Adrenal gland (tissue), 12 donors: ENCODE measurements around the gene C1QBP. TPM values are rescaled to one million over a fixed set of nuclear protein-coding genes. Genes with fewer than 3 reads are reported as not detected.

ENCODE experiments used
- DNase-seq, 7 donors: peaks; one replicate each; pipeline ENCODE4 v3.0.0-alpha.2; 2019 to 2020
- H3K27ac ChIP-seq, 5 donors: fragments of 200-600 bp; sonication (generic) in 4 of 5; 1 replicate in 3 of 5; 2 replicates in 2 of 5; pipeline versions ENCODE4 v1.5.1 to v1.8.0; 2016 to 2020; ENCODE audit warnings: mild to moderate bottlenecking in 1 of 5
- H3K27me3 ChIP-seq: fragments of 200-600 bp; 2 replicates; pipeline ENCODE4 v1.8.0; 2021
- H3K36me3 ChIP-seq, 2 donors: fragments of 200-600 bp; replicated peaks in 1 of 2; 1 replicate in 1 of 2; 2 replicates in 1 of 2; pipeline versions ENCODE4 v1.5.1 to v1.8.0; 2018 to 2022
- H3K4me1 ChIP-seq, 2 donors: fragments of 200-600 bp; replicated peaks in 1 of 2; 1 replicate in 1 of 2; 2 replicates in 1 of 2; pipeline versions ENCODE4 v1.5.1 to v1.8.0; 2018 to 2021
- H3K4me3 ChIP-seq, 4 donors: fragments of 200-600 bp; sonication (generic) in 3 of 4; one replicate each; pipeline ENCODE4 v1.5.1; 2016 to 2018
- H3K9me3 ChIP-seq, 3 donors: fragments of 200-600 bp; sonication (generic) in 1 of 3; replicated peaks in 1 of 3; 1 replicate in 2 of 3; 2 replicates in 1 of 3; pipeline versions ENCODE4 v1.5.1 to v1.8.0; 2016 to 2021
- CTCF ChIP-seq, 6 experiments: fragments of 450-650 bp in 4 of 6; fragments of 200-600 bp in 2 of 6; sonication (generic) in 1 of 6; IDR thresholded peaks; 1 replicate in 5 of 6; 2 replicates in 1 of 6; pipeline versions ENCODE4 v1.5.1 to v1.8.0; 2016 to 2021; ENCODE audit warnings: antibody characterized with exemption in 6 of 6, mild to moderate bottlenecking in 2 of 6, moderate library complexity in 1 of 6
- POLR2A ChIP-seq, 2 donors: fragments of 450-650 bp; IDR thresholded peaks; one replicate each; pipeline ENCODE4 v1.6.1; 2017; ENCODE audit warnings: antibody characterized with exemption in 2 of 2, mild to moderate bottlenecking in 2 of 2, moderate library complexity in 1 of 2
- WGBS, 4 donors: extraction: QIAGEN DNeasy Blood & Tissue Kit in 2 of 4; methylation state at CpG; one replicate each; pipeline versions ENCODE4 v1.1.5 to v1.1.7; 2013 to 2017; 5-methylcytosine and 5-hydroxymethylcytosine counted together
- intact Hi-C, 2 donors: fragments of 100-400 bp; cut with DNase I; formaldehyde crosslinking; loops; one replicate each; pipeline versions ENCODE4 v1.14.1 to v1.15.0; 2022 to 2023
- polyA plus RNA-seq, 3 donors: library from polyadenylated mRNA; stranded (reverse); fragments of 200-250 nt in 2 of 3; fragments of 350-450 nt in 1 of 3; fragmentation: Illumina TruSeq in 1 of 3; extraction: RNeasy Lipid Tissue Mini Kit (QIAGEN cat#74804) in 1 of 3; gene quantifications; one replicate each; pipeline ENCODE4 v1.2.3, GENCODE V29; 2013 to 2014
- total RNA-seq, 9 donors: library from RNA; depleted of rRNA in 4 of 9; stranded (reverse); fragments of >200 nt in 4 of 9; fragments of 120-200 nt in 1 of 9; fragmentation: NEBNext Ultra II Directional in 1 of 9; extraction: Animal tissue kit (Norgen Biotek cat#: 25700) in 1 of 9; gene quantifications; one replicate each; pipeline versions ENCODE4 v1.1.0 to v1.2.4, GENCODE V29; 2013 to 2023
- donor health status: healthy with polysubstance abuse.
- donor health status: Bipolar disorder and iron deficiency.
- donor health status: DM: yes; HTN: yes; CAD: no.
- donor health status: DM: no; HTN: no; CAD: no.
- donor health status: DM: no; HTN: no; CAD: no.
- donor health status: DM: yes; HTN: yes; CAD: no.

C1QBP gene
- total and polyA plus RNA-seq, 12 donors = 53.5 to 420 (median 172) TPM

GRCh38 chr17:5429191-5429887 lies 9.6 kb downstream of the C1QBP start:
- Histone ChIP-seq H3K27me3 (no peaks in the 10 kb centered on the region), H3K4me3 (no peak overlapping the region), H3K27ac (no peak overlapping the region), H3K36me3 (peaks cover 0 to 99% of the 10 kb centered on the region in 2 donors), H3K9me3 (no peaks in the 10 kb centered on the region), H3K4me1 (no peaks in the 10 kb centered on the region)
- DNase-seq = no peak
- TF ChIP-seq POLR2A (IDR thresholded peaks at IDR 0.05) = no peak
- TF ChIP-seq CTCF (IDR thresholded peaks at IDR 0.05) = no peak
- intact Hi-C loops = no loop called here
- WGBS, 4 donors = 76 to 85% (median 79%) methylated on average over 3 of the region's 3 CpGs

- 72 to 86% (median 75%) methylated on average over 3 of the region's 3 CpGs for WGBS, 4 donors
- peaks cover 4 to 7% of the 10 kb centered on the region in 2 donors for H3K4me1 ChIP-seq
- H3K9me3 ChIP-seq = no peaks in the 10 kb centered on the region
- H3K4me3 ChIP-seq = no peak overlapping the region
- intact Hi-C loops = no loop called here
- TF ChIP-seq CTCF (IDR thresholded peaks at IDR 0.05) (no peak), POLR2A (IDR thresholded peaks at IDR 0.05) (no peak)
- H3K36me3 ChIP-seq = peaks cover 0 to 95% of the 10 kb centered on the region in 2 donors
- DNase-seq = no peak
- H3K27me3 ChIP-seq = no peaks in the 10 kb centered on the region
- H3K27ac ChIP-seq = no peak overlapping the region
Measured at GRCh38 chr17:5425826-5426225, 13.1 kb downstream of the C1QBP start.

DNA sequence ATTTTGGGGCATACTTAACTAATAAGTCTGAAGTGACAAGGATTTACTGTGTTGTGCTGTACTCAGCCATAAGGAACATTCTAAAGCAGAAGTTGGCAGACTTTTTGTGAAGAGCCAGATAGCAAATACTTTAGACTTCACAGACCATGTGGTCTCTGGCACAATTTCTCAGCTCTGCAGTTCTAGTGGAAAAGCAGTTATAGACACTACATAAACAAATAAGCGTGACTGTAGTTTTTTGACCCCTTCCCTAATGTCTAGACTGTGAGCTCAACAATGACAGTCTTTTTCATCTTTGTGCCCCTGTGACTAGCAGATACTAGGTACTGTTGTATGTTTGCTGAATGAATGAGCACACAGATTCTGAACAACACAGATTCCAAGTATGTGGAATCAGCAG lies 14.0 kb downstream of the C1QBP start:
- Histone ChIP-seq H3K9me3 (no peaks in the 10 kb centered on the region), H3K4me1 (peaks cover 7 to 10% of the 10 kb centered on the region in 2 donors), H3K27ac (no peak overlapping the region), H3K4me3 (no peak overlapping the region), H3K27me3 (no peaks in the 10 kb centered on the region), H3K36me3 (peaks cover 0 to 87% of the 10 kb centered on the region in 2 donors)
- no peak for DNase-seq
- TF ChIP-seq CTCF (IDR thresholded peaks at IDR 0.05) (no peak), POLR2A (IDR thresholded peaks at IDR 0.05) (no peak)
- 86 to 91% (median 88%) methylated on average over 1 of the region's 1 CpG for WGBS, 4 donors
- intact Hi-C loops = no loop called here

DNA sequence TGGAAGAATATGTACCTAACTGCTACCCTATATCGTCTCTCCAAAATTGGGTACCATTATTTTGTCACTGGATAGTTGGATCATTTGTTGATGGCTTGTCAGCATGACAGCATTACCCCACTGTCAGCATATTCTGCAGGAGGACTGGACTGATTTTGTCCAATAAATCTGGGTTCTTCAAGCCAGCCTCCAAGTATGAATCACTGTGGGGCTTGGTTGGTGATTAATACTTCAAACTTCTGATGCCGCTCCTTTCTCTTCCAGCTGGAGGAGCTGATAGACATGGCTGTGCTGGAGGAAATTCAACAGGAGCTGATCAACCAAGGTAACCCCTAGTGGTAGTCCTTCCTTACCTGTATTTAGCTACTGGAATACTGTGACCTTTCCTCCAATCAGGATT lies 16.4 kb downstream of the C1QBP start:
- H3K27me3 ChIP-seq = no peaks in the 10 kb centered on the region
- WGBS, 4 donors = 67 to 89% (median 77%) methylated on average over 2 of the region's 2 CpGs
- H3K9me3 ChIP-seq = no peaks in the 10 kb centered on the region
- peaks cover 15 to 23% of the 10 kb centered on the region in 2 donors for H3K4me1 ChIP-seq
- no peak overlapping the region for H3K27ac ChIP-seq
- intact Hi-C loops = no loop called here
- H3K4me3 ChIP-seq = no peak overlapping the region
- TF ChIP-seq CTCF (IDR thresholded peaks at IDR 0.05) (no peak), POLR2A (IDR thresholded peaks at IDR 0.05) (no peak)
- peaks cover 0 to 63% of the 10 kb centered on the region in 2 donors for H3K36me3 ChIP-seq
- DNase-seq = no peak
